Lower leg skin (tissue), 3 donors: ENCODE results near the gene BNC2.

Experiments used
- POLR2A ChIP-seq, 2 donors: fragments of 450-650 bp; IDR thresholded peaks; one replicate each; pipeline ENCODE4 v1.6.1; 2016 to 2017; ENCODE audit warnings: antibody characterized with exemption in 2 of 2, mild to moderate bottlenecking in 1 of 2, moderate library complexity in 1 of 2
- TF ChIP-seq, protein P1 (sequence below), 3 donors: fragments of 450-650 bp; IDR thresholded peaks; one replicate each; pipeline ENCODE4 v1.5.1; 2016; ENCODE audit warnings: antibody characterized with exemption in 3 of 3, mild to moderate bottlenecking in 3 of 3, moderate library complexity in 2 of 3

DNA sequence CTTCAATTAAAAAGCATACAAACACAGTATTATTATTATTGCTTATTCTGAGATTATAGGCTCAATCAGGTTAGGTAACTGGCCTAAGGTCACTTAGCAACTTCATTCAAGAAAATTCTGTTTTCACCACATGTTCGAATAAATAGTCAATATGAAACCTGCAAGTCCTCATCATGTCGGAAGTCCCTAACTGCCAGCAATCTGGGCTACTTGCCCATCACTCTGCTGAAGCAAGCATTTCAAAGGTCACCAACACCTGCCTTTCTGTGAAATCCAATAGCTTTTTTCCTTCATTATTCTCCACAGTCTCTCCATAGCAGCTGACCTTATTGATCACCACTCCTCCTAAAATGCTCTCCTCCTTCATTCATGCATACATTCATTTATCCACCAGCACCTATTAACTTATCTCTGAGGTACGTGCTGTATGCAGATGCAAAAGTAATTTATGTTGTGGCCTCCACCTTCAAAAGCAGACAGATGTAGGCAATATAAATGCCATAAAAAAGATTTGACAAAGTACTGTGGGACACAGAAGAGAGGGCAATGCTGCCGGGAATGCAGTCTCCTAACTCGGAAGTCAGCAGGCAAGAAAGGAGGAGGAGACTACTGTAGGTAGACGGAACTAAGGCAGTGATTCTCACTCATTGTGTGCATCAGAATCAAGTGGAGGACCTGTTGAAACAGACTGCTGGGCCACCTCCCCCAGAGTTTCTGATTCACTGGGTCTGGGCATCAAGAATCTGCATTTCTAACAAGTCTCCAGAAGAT lies 310.9 kb downstream of the BNC2 start:
- TF ChIP-seq, protein P1, sequence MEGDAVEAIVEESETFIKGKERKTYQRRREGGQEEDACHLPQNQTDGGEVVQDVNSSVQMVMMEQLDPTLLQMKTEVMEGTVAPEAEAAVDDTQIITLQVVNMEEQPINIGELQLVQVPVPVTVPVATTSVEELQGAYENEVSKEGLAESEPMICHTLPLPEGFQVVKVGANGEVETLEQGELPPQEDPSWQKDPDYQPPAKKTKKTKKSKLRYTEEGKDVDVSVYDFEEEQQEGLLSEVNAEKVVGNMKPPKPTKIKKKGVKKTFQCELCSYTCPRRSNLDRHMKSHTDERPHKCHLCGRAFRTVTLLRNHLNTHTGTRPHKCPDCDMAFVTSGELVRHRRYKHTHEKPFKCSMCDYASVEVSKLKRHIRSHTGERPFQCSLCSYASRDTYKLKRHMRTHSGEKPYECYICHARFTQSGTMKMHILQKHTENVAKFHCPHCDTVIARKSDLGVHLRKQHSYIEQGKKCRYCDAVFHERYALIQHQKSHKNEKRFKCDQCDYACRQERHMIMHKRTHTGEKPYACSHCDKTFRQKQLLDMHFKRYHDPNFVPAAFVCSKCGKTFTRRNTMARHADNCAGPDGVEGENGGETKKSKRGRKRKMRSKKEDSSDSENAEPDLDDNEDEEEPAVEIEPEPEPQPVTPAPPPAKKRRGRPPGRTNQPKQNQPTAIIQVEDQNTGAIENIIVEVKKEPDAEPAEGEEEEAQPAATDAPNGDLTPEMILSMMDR (IDR thresholded peaks at IDR 0.05): no peak
- no peak for TF ChIP-seq POLR2A (IDR thresholded peaks at IDR 0.05)
